Neural cell (in vitro differentiated cells): ENCODE measurements around the gene MACROH2A1. TPM values are rescaled to one million over a fixed set of nuclear protein-coding genes. Genes with fewer than 3 reads are reported as not detected.

Source experiments
- H2AFZ ChIP-seq: fragments of 200-600, 300-800 bp; sonication (generic), shearing (Covaris generic); 2 replicates; pipeline ENCODE4 v1.6.0; 2014; ENCODE audit warnings: low read depth, mild to moderate bottlenecking, antibody characterized with exemption, low read length, moderate library complexity
- H3F3A ChIP-seq: fragments of 200-600 bp; shearing (Covaris generic); 2 replicates; pipeline ENCODE4 v1.6.1; 2016; ENCODE audit warnings: mild to moderate bottlenecking, moderate library complexity, mixed read lengths, antibody characterized with exemption, low read length; ENCODE audit not compliant: insufficient read depth, poor library complexity, severe bottlenecking
- H3K27ac ChIP-seq: fragments of 200-600, 300-800 bp; sonication (generic), shearing (Covaris generic); 2 replicates; pipeline ENCODE4 v1.5.1; 2014; ENCODE audit warnings: mild to moderate bottlenecking, low read length, moderate library complexity
- H3K27me3 ChIP-seq: fragments of 300-800, 200-600 bp; sonication (generic), shearing (Covaris generic); 2 replicates; pipeline ENCODE4 v1.6.0; 2014; ENCODE audit warnings: mild to moderate bottlenecking, low read depth, low read length, moderate library complexity; ENCODE audit not compliant: insufficient read depth
- H3K36me3 ChIP-seq: fragments of 300-800, 200-600 bp; sonication (generic), shearing (Covaris generic); 2 replicates; pipeline ENCODE4 v1.5.1; 2014; ENCODE audit warnings: mild to moderate bottlenecking, antibody characterized with exemption, low read length, moderate library complexity; ENCODE audit not compliant: insufficient read depth
- H3K4me2 ChIP-seq: fragments of 300-800, 200-600 bp; sonication (generic), shearing (Covaris generic); 2 replicates; pipeline ENCODE4 v1.6.0; 2014; ENCODE audit warnings: mild to moderate bottlenecking, low read length
- H3K4me3 ChIP-seq: fragments of 300-800, 200-600 bp; sonication (generic), shearing (Covaris generic); 2 replicates; pipeline ENCODE4 v1.5.1; 2014; ENCODE audit warnings: mild to moderate bottlenecking, low read length, moderate library complexity
- H3K79me2 ChIP-seq: fragments of 200-600 bp; shearing (Covaris generic); replicated peaks from 2 replicates; pipeline ENCODE4 v1.6.0; 2014; ENCODE audit warnings: mild to moderate bottlenecking, low read length, moderate library complexity; ENCODE audit not compliant: insufficient read depth
- H3K9ac ChIP-seq: fragments of 300-800, 200-600 bp; sonication (generic), shearing (Covaris generic); 2 replicates; pipeline ENCODE4 v1.6.1; 2016; ENCODE audit warnings: mild to moderate bottlenecking, low read length, mixed read lengths
- H3K9me2 ChIP-seq: fragments of 200-600 bp; shearing (Covaris generic); 2 replicates; pipeline ENCODE4 v1.6.1; 2016; ENCODE audit warnings: mild to moderate bottlenecking, low read length, mixed read lengths; ENCODE audit not compliant: insufficient read depth
- H3K9me3 ChIP-seq: fragments of 200-600, 300-800 bp; sonication (generic), shearing (Covaris generic); 2 replicates; pipeline ENCODE4 v1.6.1; 2016; ENCODE audit warnings: mild to moderate bottlenecking, mixed run types, low read length, moderate library complexity, mixed read lengths
- H4K20me1 ChIP-seq: fragments of 200-600 bp; shearing (Covaris generic); 2 replicates; pipeline ENCODE4 v1.6.1; 2016; ENCODE audit warnings: mild to moderate bottlenecking, mixed run types; ENCODE audit not compliant: insufficient read depth
- CTCF ChIP-seq: fragments of 450-650 bp; IDR thresholded peaks from 2 replicates; pipeline ENCODE4 v1.5.1; 2014; ENCODE audit warnings: antibody characterized with exemption, mild to moderate bottlenecking, moderate library complexity; ENCODE audit not compliant: poor library complexity, severe bottlenecking
- EP300 ChIP-seq: fragments of 450-650 bp; conservative IDR thresholded peaks from 2 replicates; pipeline ENCODE4 v1.6.1; 2014; ENCODE audit warnings: antibody characterized with exemption, mild to moderate bottlenecking, moderate library complexity; ENCODE audit not compliant: poor library complexity, severe bottlenecking
- EZH2 ChIP-seq: fragments of 200-600, 300-800 bp; shearing (Covaris generic), sonication (generic); IDR thresholded peaks from 2 replicates; pipeline ENCODE4 v1.6.1; 2014; ENCODE audit warnings: antibody characterized with exemption, low read length, borderline replicate concordance, mild to moderate bottlenecking; ENCODE audit not compliant: insufficient read depth, poor library complexity, severe bottlenecking
- MXI1 ChIP-seq: fragments of 450-650 bp; conservative IDR thresholded peaks from 2 replicates; pipeline ENCODE4 v1.6.1; 2014; ENCODE audit warnings: antibody characterized with exemption, mild to moderate bottlenecking; ENCODE audit not compliant: poor library complexity, severe bottlenecking
- POLR2AphosphoS5 ChIP-seq: IDR thresholded peaks from 2 replicates; pipeline ENCODE4 v1.6.1; 2012
- RAD21 ChIP-seq: fragments of 450-650 bp; conservative IDR thresholded peaks from 2 replicates; pipeline ENCODE4 v1.6.1; 2014; ENCODE audit warnings: antibody characterized with exemption, mild to moderate bottlenecking, moderate library complexity
- REST ChIP-seq: IDR thresholded peaks from 2 replicates; pipeline ENCODE4 v1.6.1; 2012; ENCODE audit warnings: borderline replicate concordance
- SMC3 ChIP-seq: fragments of 450-650 bp; conservative IDR thresholded peaks from 2 replicates; pipeline ENCODE4 v1.6.1; 2014; ENCODE audit warnings: antibody characterized with exemption, mild to moderate bottlenecking, moderate library complexity; ENCODE audit not compliant: poor library complexity
- TAF1 ChIP-seq: IDR thresholded peaks from 2 replicates; pipeline ENCODE4 v1.6.1; 2012; ENCODE audit warnings: low read depth
- polyA plus RNA-seq: library from polyadenylated mRNA; depleted of rRNA; stranded (reverse); fragments of >200 nt; gene quantifications from 2 replicates; pipeline ENCODE4 v1.2.3, GENCODE V29; 2014

MACROH2A1 gene
- polyA plus RNA-seq, 1 donor from 2014 or later: 351 TPM

- Histone ChIP-seq H3K36me3 (no peaks in the 10 kb centered on the region), H3K9me2 (no peaks in the 10 kb centered on the region), H3K9ac (no peak overlapping the region), H3K4me2 (no peak overlapping the region), H3K9me3 (no peaks in the 10 kb centered on the region), H2AFZ (no peak overlapping the region), H3K4me3 (no peak overlapping the region), H3K27ac (no peak overlapping the region), H4K20me1 (no peaks in the 10 kb centered on the region), H3K79me2 (no peaks in the 10 kb centered on the region), H3K27me3 (no peaks in the 10 kb centered on the region), H3F3A (no peaks in the 10 kb centered on the region)
- no peak for TF ChIP-seq TAF1
These were observed 33.1 kb upstream of the MACROH2A1 start for GRCh38 chr5:135432113-135432512.

- Histone ChIP-seq H2AFZ (no peak overlapping the region), H3K4me2 (no peak overlapping the region), H3F3A (no peaks in the 10 kb centered on the region), H3K79me2 (no peaks in the 10 kb centered on the region), H3K27ac (no peak overlapping the region), H3K9ac (no peak overlapping the region), H4K20me1 (no peaks in the 10 kb centered on the region), H3K9me3 (no peaks in the 10 kb centered on the region), H3K9me2 (no peaks in the 10 kb centered on the region), H3K4me3 (no peak overlapping the region), H3K36me3 (no peaks in the 10 kb centered on the region), H3K27me3 (no peaks in the 10 kb centered on the region)
- no peak for TF ChIP-seq RAD21
- TF ChIP-seq TAF1: no peak
These were observed 31.1 kb upstream of the MACROH2A1 start for GRCh38 chr5:135430135-135430437.

- Histone ChIP-seq H3K4me3 (no peak overlapping the region), H4K20me1 (no peaks in the 10 kb centered on the region), H3K9me3 (no peaks in the 10 kb centered on the region), H3K27ac (no peak overlapping the region), H3K4me2 (no peak overlapping the region), H3K36me3 (no peaks in the 10 kb centered on the region), H3K9me2 (no peaks in the 10 kb centered on the region), H2AFZ (no peak overlapping the region), H3K79me2 (no peaks in the 10 kb centered on the region), H3K27me3 (no peaks in the 10 kb centered on the region), H3F3A (no peaks in the 10 kb centered on the region), H3K9ac (no peak overlapping the region)
- TF ChIP-seq REST: no peak
- no peak for TF ChIP-seq CTCF
- TF ChIP-seq MXI1: no peak
- TF ChIP-seq EZH2: no peak
- TF ChIP-seq POLR2AphosphoS5: no peak
- TF ChIP-seq EP300: no peak
- no peak for TF ChIP-seq TAF1
- no peak for TF ChIP-seq RAD21
- TF ChIP-seq SMC3: no peak
These were observed 30.5 kb upstream of the MACROH2A1 start for GRCh38 chr5:135429301-135430134.
